GM21825 (cell line): ENCODE data around the gene MRC2.
"Not testable (repeated sequence)": the region's sequence is repeated elsewhere in the genome, so short reads cannot be mapped to it uniquely, and the experiment has no call there.

Experiments
- ATAC-seq: cut with Tn5 transposase; IDR thresholded peaks from one replicate; pipeline ENCODE4 v1.9.1; 2021; ENCODE audit warnings: mild to moderate bottlenecking, moderate library complexity; ENCODE audit not compliant: unreplicated experiment

The MRC2 gene

GRCh38 chr17:62695093-62695738 lies 67.7 kb downstream of the MRC2 start:
- not testable (repeated sequence) for ATAC-seq

GRCh38 chr17:62696256-62696655 lies 68.8 kb downstream of the MRC2 start:
- ATAC-seq, result no peak

DNA sequence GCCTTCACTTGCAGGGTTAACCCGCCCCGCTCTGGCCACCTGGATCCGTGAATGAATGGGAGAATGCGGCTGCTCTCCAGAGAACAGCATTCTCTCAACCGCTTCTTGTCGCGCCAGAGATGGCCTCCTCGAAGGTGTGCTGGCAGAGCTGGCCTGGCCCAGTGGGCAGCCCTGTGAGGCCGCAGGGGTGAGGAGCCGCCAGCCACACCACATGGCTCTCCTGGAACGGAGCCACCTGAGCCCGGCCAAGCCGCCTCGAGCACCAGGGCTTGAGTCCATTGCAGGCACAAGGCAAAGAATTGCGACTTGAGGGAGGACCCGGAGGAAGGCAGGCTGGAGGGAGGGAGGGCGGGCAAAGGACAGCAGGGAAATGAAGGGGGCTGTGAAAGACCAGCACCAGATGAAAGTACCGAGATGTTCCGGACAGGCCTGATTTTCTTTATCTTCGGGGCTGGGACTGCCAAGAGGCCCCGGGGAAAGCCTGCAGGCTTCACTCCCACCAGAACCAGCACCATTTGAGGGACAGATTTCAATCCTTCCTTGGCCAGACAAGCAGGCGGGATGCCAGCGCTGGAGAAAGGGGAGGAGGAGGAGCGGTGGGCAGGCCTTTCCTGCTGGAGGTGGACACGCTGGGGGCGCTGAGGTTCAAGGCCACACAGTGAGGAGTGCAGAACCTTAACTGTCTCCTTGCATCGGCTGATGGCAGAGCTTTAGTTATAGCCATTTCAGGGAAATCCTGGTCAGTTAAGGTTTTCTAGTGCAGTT lies 69.4 kb downstream of the MRC2 start:
- no peak for ATAC-seq

GRCh38 chr17:62698459-62698858 lies 71.0 kb downstream of the MRC2 start:
- ATAC-seq, result not testable (repeated sequence)

- ATAC-seq, result no peak
Measured at GRCh38 chr17:62700964-62701705, 73.7 kb downstream of the MRC2 start.

DNA sequence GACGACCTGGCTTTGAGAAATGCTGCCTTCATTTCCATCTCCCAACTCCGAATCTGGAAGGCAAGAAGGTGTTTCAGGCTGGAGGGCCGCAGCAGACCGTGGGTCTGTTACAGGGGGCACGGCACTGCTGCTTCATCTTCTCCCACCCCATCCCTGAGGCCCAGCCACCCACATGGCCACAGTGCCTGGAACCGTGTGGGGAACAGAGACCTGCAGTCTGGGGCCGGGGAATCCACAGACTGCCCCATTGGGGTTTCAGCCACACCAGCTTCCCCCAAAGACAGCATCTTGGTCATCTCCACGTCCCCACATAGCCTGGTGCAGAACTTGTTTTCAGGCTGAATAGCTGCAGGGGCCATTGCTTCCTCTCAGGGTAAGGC lies 74.2 kb downstream of the MRC2 start:
- ATAC-seq, result no peak

GRCh38 chr17:62702746-62703260 lies 75.3 kb downstream of the MRC2 start:
- no peak for ATAC-seq

DNA sequence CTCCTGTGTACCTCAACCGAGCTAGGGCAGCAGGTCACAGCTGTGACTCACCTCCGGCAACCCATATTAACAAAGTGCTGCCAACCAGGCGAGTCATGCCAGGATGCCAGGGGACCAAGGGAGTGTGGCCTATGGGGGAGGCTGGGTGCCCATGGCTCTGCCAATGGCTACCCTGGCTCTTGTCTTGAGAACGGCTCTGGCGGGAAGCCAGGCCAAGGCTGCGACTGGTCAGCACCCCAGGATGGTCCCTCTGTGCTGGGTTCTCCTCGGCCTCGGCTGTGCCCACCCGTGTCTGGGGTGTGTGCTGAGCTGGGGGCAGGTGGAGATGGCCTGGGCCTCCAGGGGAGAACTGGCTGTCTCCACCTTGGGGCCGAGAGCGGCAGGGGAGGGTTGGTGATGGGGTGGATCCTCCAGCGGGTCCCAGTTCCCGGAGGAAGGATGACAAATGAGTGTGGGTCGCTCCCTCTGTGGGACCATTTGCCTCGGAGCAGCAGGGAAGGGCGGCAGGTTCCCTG lies 75.8 kb downstream of the MRC2 start:
- ATAC-seq, result no peak

GRCh38 chr17:62703776-62704380 lies 76.4 kb downstream of the MRC2 start:
- peak; percentile 89 for ATAC-seq

GRCh38 chr17:62704381-62704971 lies 77.0 kb downstream of the MRC2 start:
- no peak for ATAC-seq

- ATAC-seq, result no peak
Measured at GRCh38 chr17:62705156-62705777, 77.8 kb downstream of the MRC2 start.

- ATAC-seq, result no peak
Measured at GRCh38 chr17:62705778-62706597, 78.5 kb downstream of the MRC2 start.

GRCh38 chr17:62706598-62707424 lies 79.3 kb downstream of the MRC2 start:
- ATAC-seq, result no peak

DNA sequence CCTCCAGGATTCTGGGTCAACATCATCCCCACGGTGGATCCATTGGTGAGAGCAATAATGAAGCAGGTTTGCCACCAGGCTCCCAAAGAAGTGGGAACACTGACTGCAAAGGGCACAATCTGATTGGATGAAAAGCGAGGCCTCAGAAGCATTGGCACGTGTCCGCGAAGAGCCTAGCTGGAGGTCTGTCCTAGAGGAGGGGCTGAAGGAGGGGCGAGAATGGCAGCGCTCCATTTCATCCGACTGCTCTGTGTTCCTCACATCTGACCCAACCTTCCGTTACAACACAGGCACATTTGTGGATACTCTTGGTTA lies 79.9 kb downstream of the MRC2 start:
- ATAC-seq, result no peak

DNA sequence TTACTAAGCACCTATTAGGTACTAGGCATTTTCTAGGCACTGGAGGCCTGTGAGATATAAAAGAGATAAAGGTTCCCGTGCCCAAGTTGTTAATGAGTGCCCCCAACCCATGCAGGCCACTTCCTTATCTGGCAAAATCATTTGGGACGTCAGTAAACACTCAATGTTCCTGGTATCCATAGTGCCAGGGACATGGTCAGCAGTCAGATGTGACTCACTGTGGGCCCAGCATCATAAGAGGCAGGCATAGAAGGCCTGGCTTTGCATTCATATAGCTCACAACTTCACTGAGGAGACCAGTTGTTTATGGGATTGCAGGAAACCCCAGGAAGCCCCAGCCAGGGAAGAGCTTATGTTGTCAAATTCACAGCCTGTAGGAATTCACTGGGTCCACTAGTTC lies 81.1 kb downstream of the MRC2 start:
- no peak for ATAC-seq

DNA sequence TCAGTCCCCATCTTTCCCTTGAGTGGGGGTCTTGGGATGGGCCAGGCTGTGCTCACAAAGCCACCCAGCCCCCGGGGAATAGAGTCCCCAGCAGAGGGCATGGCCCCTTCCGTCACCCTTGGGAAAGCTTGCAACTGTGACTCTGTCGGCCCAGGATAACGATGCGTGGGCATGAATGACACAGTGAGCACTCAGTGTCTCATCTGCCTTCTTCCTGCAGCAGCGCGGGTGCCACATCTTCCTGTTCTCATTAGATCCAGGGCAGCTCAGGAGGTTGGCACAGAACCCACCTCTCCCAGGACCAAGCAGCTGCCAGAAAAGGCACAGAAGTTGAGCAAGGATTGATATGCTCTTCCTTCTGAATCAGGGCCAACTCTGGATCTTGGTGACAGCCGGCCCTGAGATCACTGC lies 84.7 kb downstream of the MRC2 start:
- no peak for ATAC-seq

DNA sequence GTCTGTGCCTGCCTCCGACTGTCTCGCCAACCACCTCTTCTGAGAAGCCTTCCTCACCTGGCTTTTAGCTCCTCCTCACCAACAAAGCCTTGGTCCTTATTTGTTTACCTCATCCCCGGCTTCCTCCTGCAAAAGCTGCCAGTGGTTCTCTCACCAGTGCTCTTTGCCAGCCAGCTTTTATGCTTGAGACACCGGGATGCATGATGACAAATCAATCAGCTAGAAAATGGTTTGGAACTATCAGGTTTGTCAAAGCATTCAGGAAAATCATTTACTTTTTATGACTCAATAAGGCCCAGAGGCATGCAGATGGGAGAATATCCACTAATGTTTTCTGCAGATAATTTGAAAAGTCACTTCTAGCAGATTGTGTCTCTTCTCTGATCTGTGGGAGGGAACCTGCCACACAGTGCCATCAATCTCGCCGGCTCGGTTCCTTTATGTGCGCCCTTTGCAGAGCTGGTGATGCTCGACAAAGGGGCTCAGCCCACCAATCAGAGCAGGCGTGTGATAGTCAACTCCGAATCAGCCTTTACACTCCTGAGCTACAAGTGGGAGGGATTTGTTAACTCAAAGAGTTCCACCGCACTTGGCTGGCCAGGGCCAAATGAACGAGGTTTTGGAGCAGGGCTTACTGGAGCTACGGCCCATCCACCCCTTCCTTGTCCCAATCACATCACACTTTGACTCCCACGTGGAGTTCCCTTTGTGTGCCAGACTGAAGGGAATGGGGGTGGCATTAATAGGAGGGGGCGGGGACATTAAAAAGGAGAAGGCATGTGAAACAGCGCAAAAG lies 85.8 kb downstream of the MRC2 start:
- no peak for ATAC-seq
